Endothelial cell of umbilical vein (primary cell): Measurements from ENCODE around the gene ARHGEF39. TPM values are rescaled to one million over a fixed set of nuclear protein-coding genes. Genes with fewer than 3 reads are reported as not detected.

ENCODE experiments used
- BruUV-seq: library from RNA; stranded (reverse); fragments of 400-500 nt; replicated peaks from 2 replicates; lab custom pipeline; 2021; lab: Mats Ljungman, UMichigan
- CTCF ChIA-PET: fragments of 300-600, 350-600 bp; sonication (Branson Sonifier 250); formaldehyde crosslinking; loops from one replicate; lab custom pipeline; 2021; ENCODE audit warnings: antibody characterized with exemption, inconsistent platforms; lab: Charles Lee
- POLR2A ChIA-PET: fragments of 300-600, 350-600 bp; sonication (Branson Sonifier 250); formaldehyde crosslinking; loops from one replicate; lab custom pipeline; 2021; ENCODE audit warnings: antibody characterized with exemption, inconsistent platforms; lab: Charles Lee
- DNase-seq: peaks from one replicate; pipeline ENCODE4 v3.0.0-alpha.2; 2011; ENCODE audit warnings: low read depth, low spot score
- FAIRE-seq: peaks from 2 replicates; lab custom pipeline; 2011; peaks lifted over from hg19 to GRCh38; lab: Jason Lieb, UNC
- H2AFZ ChIP-seq: 2 replicates; pipeline ENCODE4 v1.6.0; 2012; ENCODE audit warnings: low read depth, low read length, control low read depth, inconsistent platforms
- H3K27ac ChIP-seq: 2 replicates; pipeline ENCODE4 v1.5.1; 2011; ENCODE audit warnings: low read depth, mild to moderate bottlenecking, control low read depth, low read length, moderate library complexity; ENCODE audit not compliant: insufficient read depth
- H3K27me3 ChIP-seq, 2 experiments: 2 replicates each; pipeline versions ENCODE4 v1.6.0 to v1.6.1; 2011; ENCODE audit warnings: low read length in 2 of 2, mixed read lengths in 1 of 2; ENCODE audit not compliant: control insufficient read depth in 2 of 2, insufficient read depth in 2 of 2
- H3K36me3 ChIP-seq, 2 experiments: 2 replicates in 1 of 2; 3 replicates in 1 of 2; pipeline ENCODE4 v1.5.1; 2011; ENCODE audit warnings: low read length in 2 of 2, mild to moderate bottlenecking in 1 of 2, moderate library complexity in 1 of 2; ENCODE audit not compliant: control insufficient read depth in 2 of 2, insufficient read depth in 2 of 2; ENCODE audit errors: extremely low read depth in 1 of 2
- H3K4me1 ChIP-seq: 3 replicates; pipeline ENCODE4 v1.5.1; 2011; ENCODE audit warnings: mild to moderate bottlenecking, low read length; ENCODE audit not compliant: control insufficient read depth, insufficient read depth; ENCODE audit errors: extremely low read depth
- H3K4me2 ChIP-seq: 2 replicates; pipeline ENCODE4 v1.6.1; 2011; ENCODE audit warnings: low read length, control low read depth, mixed read lengths; ENCODE audit not compliant: insufficient read depth
- H3K4me3 ChIP-seq, 3 experiments: fragments of 200-600 bp in 1 of 3; sonication (generic), shearing (Covaris generic) in 1 of 3; replicated peaks in 1 of 3; 2 replicates each; pipeline ENCODE4 v1.5.1; 2011 to 2016; ENCODE audit warnings: control low read depth in 3 of 3, low read length in 3 of 3, mild to moderate bottlenecking in 2 of 3, inconsistent platforms in 1 of 3, low read depth in 1 of 3, moderate library complexity in 1 of 3; ENCODE audit not compliant: insufficient read depth in 1 of 3
- H3K79me2 ChIP-seq: 2 replicates; pipeline ENCODE4 v1.6.0; 2012; ENCODE audit warnings: low read length, inconsistent platforms; ENCODE audit not compliant: control insufficient read depth, insufficient read depth
- H3K9ac ChIP-seq: replicated peaks from 2 replicates; pipeline ENCODE3; 2011; ENCODE audit warnings: low read length, control low read depth; ENCODE audit not compliant: insufficient read depth; ENCODE audit errors: extremely low read depth
- H3K9me1 ChIP-seq: replicated peaks from 3 replicates; pipeline ENCODE4 v1.6.0; 2011; ENCODE audit warnings: mild to moderate bottlenecking, low read length; ENCODE audit not compliant: control insufficient read depth, insufficient read depth; ENCODE audit errors: extremely low read depth
- H3K9me3 ChIP-seq: replicated peaks from 2 replicates; pipeline ENCODE4 v1.5.1; 2012; ENCODE audit warnings: low read length, inconsistent platforms; ENCODE audit not compliant: control insufficient read depth, insufficient read depth
- H4K20me1 ChIP-seq: replicated peaks from 2 replicates; pipeline ENCODE3; 2011; ENCODE audit warnings: mild to moderate bottlenecking, low read length; ENCODE audit not compliant: control insufficient read depth, insufficient read depth; ENCODE audit errors: extremely low read depth
- CTCF ChIP-seq, 2 donors: IDR thresholded peaks; 1 replicate in 1 of 2; 2 replicates in 1 of 2; pipeline ENCODE4 v1.5.1; 2011; ENCODE audit warnings: low read length in 2 of 2, mild to moderate bottlenecking in 2 of 2, moderate library complexity in 2 of 2, control low read depth in 1 of 2, inconsistent platforms in 1 of 2, low read depth in 1 of 2; ENCODE audit not compliant: insufficient read depth in 1 of 2; ENCODE audit errors: extremely low read depth in 1 of 2
- EZH2 ChIP-seq: IDR thresholded peaks from 2 replicates; pipeline ENCODE4 v1.6.1; 2012; ENCODE audit warnings: borderline replicate concordance, low read depth, mild to moderate bottlenecking, moderate library complexity, low read length, inconsistent platforms; ENCODE audit not compliant: severe bottlenecking
- FOS ChIP-seq: IDR thresholded peaks from 2 replicates; pipeline ENCODE4 v1.6.1; 2011; ENCODE audit warnings: mild to moderate bottlenecking, low read length, moderate library complexity, borderline replicate concordance; ENCODE audit not compliant: insufficient read depth
- GATA2 ChIP-seq: IDR thresholded peaks from 2 replicates; pipeline ENCODE4 v1.7.0; 2011; ENCODE audit warnings: low read depth, mild to moderate bottlenecking, moderate library complexity, mixed read lengths, low read length; ENCODE audit not compliant: insufficient read length, insufficient read depth
- JUN ChIP-seq: IDR thresholded peaks from 2 replicates; pipeline ENCODE4 v1.6.1; 2011; ENCODE audit warnings: borderline replicate concordance, low read depth; ENCODE audit not compliant: insufficient read length, insufficient read depth
- MYC ChIP-seq: IDR thresholded peaks from one replicate; pipeline ENCODE4 v1.6.1; 2011; ENCODE audit warnings: mild to moderate bottlenecking, low read depth, low read length
- POLR2A ChIP-seq: IDR thresholded peaks from 2 replicates; pipeline ENCODE4 v1.6.1; 2012; ENCODE audit warnings: low read depth, mild to moderate bottlenecking, control low read depth, low read length
- POLR2AphosphoS5 ChIP-seq: IDR thresholded peaks from 2 replicates; pipeline ENCODE4 v1.6.1; 2012; ENCODE audit warnings: low read depth, mild to moderate bottlenecking, control low read depth, low read length, moderate library complexity; ENCODE audit not compliant: insufficient read depth
- dilution Hi-C: fragments of 300-500 bp; cut with MboI; formaldehyde crosslinking; loops from one replicate; pipeline ENCODE4 v1.15.0; 2019; ENCODE audit warnings: low sequenced_read_pairs; ENCODE audit not compliant: extremely low pct_ligation_motif_present
- intact Hi-C: fragments of 100-400 bp; cut with micrococcal nuclease; formaldehyde crosslinking; loops from one replicate; pipeline ENCODE4 v1.10.0; 2022
- polyA plus RNA-seq, 4 experiments: library from polyadenylated mRNA; depleted of rRNA in 3 of 4; stranded (reverse) in 3 of 4; unstranded in 1 of 4; fragments of >200 nt; gene quantifications; 2 replicates each; pipeline versions ENCODE4 v1.2.1 to v1.2.3, GENCODE V29; 2011 to 2012; ENCODE audit warnings: missing spikeins in 1 of 4
- total RNA-seq: library from RNA; stranded (reverse); gene quantifications from 2 replicates; pipeline ENCODE4 v1.2.3, GENCODE V29; 2021
- TF ChIP-seq, protein P1 (sequence below): IDR thresholded peaks from 2 replicates; pipeline ENCODE4 v1.6.1; 2011; ENCODE audit not compliant: insufficient read depth, insufficient read length

ARHGEF39 gene
- total and polyA plus RNA-seq, 2 donors (not counting 3 experiments of a cell fraction or from before 2014, with no cell fraction given) = 4.7 to 6.5 TPM

DNA sequence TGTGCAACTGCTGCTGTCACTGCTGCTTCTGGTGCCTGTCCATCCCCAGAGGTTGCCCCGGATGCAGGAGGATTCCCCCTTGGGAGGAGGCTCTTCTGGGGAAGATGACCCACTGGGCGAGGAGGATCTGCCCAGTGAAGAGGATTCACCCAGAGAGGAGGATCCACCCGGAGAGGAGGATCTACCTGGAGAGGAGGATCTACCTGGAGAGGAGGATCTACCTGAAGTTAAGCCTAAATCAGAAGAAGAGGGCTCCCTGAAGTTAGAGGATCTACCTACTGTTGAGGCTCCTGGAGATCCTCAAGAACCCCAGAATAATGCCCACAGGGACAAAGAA is 9.0 kb upstream of the ARHGEF39 start:
- BruUV-seq = no TSS peak

More for the DNA sequence above, 9.0 kb upstream of the ARHGEF39 start:
- Histone ChIP-seq H3K4me2 (no peak overlapping the region), H3K9me3 (no peaks in the 10 kb centered on the region), H3K4me3 (no peak overlapping the region), H3K27me3 (peaks cover 3 to 11% of the 10 kb centered on the region in 2 experiments), H2AFZ (no peak overlapping the region), H3K79me2 (no peaks in the 10 kb centered on the region), H3K9ac (no peak overlapping the region), H4K20me1 (no peaks in the 10 kb centered on the region), H3K9me1 (no peaks in the 10 kb centered on the region), H3K27ac (no peak overlapping the region), H3K36me3 (no peaks in the 10 kb centered on the region), H3K4me1 (peaks cover 5% of the 10 kb centered on the region)
- ChIA-PET CTCF (interaction anchor here (0.9 to 2.3 kb wide), 4 partner anchors 9 to 23 kb away, joined by 3 to 15 read pairs (median 5); partner anchors contain the start of gene ARHGEF39), POLR2A (no interaction called here)
- DNase-seq (no peak), FAIRE-seq (no peak)
- TF ChIP-seq, protein P1, sequence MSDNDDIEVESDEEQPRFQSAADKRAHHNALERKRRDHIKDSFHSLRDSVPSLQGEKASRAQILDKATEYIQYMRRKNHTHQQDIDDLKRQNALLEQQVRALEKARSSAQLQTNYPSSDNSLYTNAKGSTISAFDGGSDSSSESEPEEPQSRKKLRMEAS = no peak
- TF ChIP-seq FOS (no peak), POLR2AphosphoS5 (no peak), MYC (no peak), GATA2 (no peak), JUN (no peak), EZH2 (no peak), CTCF (IDR thresholded peaks at IDR 0.05; ENCODE audit: extremely low read depth in 1 of 2, insufficient read depth in 1 of 2, low read depth in 1 of 2, low read length in 2 of 2) (no peak), POLR2A (no peak)
- intact Hi-C loops (no loop called here), dilution Hi-C loops (no loop called here)
